MCF 10A (cell line): ENCODE results near the gene AP4S1. TPM values are rescaled to one million over a fixed set of nuclear protein-coding genes. Genes with fewer than 3 reads are reported as not detected.

Experiments
- BruUV-seq: library from RNA; stranded (reverse); fragments of 400-500 nt; replicated peaks from 2 replicates; lab custom pipeline; 2021; lab: Mats Ljungman, UMichigan
- CTCF ChIA-PET: fragments of 300-600 bp; sonication (Branson Sonifier 250); formaldehyde crosslinking; extraction: SDS; loops from one replicate; lab custom pipeline; 2021; ENCODE audit warnings: antibody characterized with exemption, inconsistent platforms; lab: Yijun Ruan, JAX
- POLR2A ChIA-PET: fragments of 300-600, 350-650 bp; sonication (Branson Sonifier 250); formaldehyde crosslinking; extraction: SDS; loops from one replicate; lab custom pipeline; 2020; ENCODE audit warnings: antibody characterized with exemption, inconsistent platforms; lab: Yijun Ruan, JAX
- DNase-seq: peaks from one replicate; pipeline ENCODE4 v3.0.0-alpha.2; 2018; ENCODE audit not compliant: unreplicated experiment
- H3K27ac Mint-ChIP-seq: one replicate; pipeline ENCODE4 v1.8.0; 2022; ENCODE audit warnings: mild to moderate bottlenecking, low read depth, mixed read lengths; ENCODE audit not compliant: unreplicated experiment
- H3K27me3 Mint-ChIP-seq: one replicate; pipeline ENCODE4 v1.8.0; 2022; ENCODE audit warnings: mixed read lengths; ENCODE audit not compliant: insufficient read depth, unreplicated experiment
- H3K36me3 Mint-ChIP-seq: one replicate; pipeline ENCODE4 v1.8.0; 2022; ENCODE audit warnings: mild to moderate bottlenecking, moderate library complexity, mixed read lengths; ENCODE audit not compliant: insufficient read depth, unreplicated experiment
- H3K4me1 Mint-ChIP-seq: one replicate; pipeline ENCODE4 v1.8.0; 2022; ENCODE audit warnings: mixed read lengths; ENCODE audit not compliant: insufficient read depth, unreplicated experiment
- H3K4me3 Mint-ChIP-seq: one replicate; pipeline ENCODE4 v1.8.0; 2022; ENCODE audit warnings: mild to moderate bottlenecking, moderate library complexity, mixed read lengths; ENCODE audit not compliant: unreplicated experiment
- H3K9me3 Mint-ChIP-seq: one replicate; pipeline ENCODE4 v1.8.0; 2022; ENCODE audit warnings: mixed read lengths; ENCODE audit not compliant: unreplicated experiment
- intact Hi-C: fragments of 100-400 bp; cut with micrococcal nuclease; formaldehyde crosslinking; loops from 2 replicates; pipeline ENCODE4 v1.14.1; 2022
- total RNA-seq: library from RNA; stranded (reverse); gene quantifications from 2 replicates; pipeline ENCODE4 v1.2.3, GENCODE V29; 2022
- TF ChIP-seq, protein P1 (sequence below): fragments of 200-600 bp; IDR thresholded peaks from one replicate; pipeline ENCODE4 v1.8.0; 2022; ENCODE audit warnings: antibody characterized with exemption, mild to moderate bottlenecking; ENCODE audit not compliant: unreplicated experiment

AP4S1 gene
- total RNA-seq, 1 experiment from 2014 or later, result 13.4 TPM

DNA sequence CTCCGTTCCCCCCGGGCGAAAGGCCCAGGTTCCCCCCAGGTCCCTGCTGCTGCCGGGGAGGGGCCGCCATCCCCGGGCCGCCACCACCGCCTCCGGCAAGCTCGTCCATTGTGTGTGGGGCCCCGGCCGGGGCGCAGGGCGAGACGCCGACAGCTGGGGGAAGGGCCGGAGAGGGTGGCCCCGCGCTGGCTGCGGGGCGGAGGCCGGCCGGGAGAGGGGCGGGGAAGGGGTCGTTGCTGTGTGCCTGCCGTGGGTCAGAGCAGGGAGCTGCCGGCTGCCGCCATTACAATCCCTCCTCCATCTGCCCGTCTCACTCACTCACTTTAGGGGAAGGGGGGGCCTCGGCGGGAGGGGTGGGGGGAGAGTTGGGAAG is 614 bp downstream of the AP4S1 start, which contains the start of gene STRN3:
Gene STRN3 (minus strand): TSS at position 303 of the 373 bp plus-strand sequence. CDS start 194 bp downstream, at position 109.
- ChIA-PET POLR2A (interaction anchor here (0.7 to 9.0 kb wide), 28 partner anchors 10 to 204 kb away, joined by 3 to 128 read pairs (median 5); no protein-coding TSS in a partner anchor), CTCF (interaction anchor here (0.6 to 2.4 kb wide), 6 partner anchors 27 to 265 kb away, joined by 3 to 11 read pairs (median 4); no protein-coding TSS in a partner anchor)
- H3K4me1 Mint-ChIP-seq, result peaks cover 32% of the 10 kb centered on the region
- H3K27ac Mint-ChIP-seq, result peak within 1 kb of the TSS; percentile 98
- DNase-seq, result no peak
- intact Hi-C loops, result loop anchor here (2.0 kb wide), 1 partner anchor 45 kb away; no protein-coding TSS in a partner anchor
- TF ChIP-seq, protein P1, sequence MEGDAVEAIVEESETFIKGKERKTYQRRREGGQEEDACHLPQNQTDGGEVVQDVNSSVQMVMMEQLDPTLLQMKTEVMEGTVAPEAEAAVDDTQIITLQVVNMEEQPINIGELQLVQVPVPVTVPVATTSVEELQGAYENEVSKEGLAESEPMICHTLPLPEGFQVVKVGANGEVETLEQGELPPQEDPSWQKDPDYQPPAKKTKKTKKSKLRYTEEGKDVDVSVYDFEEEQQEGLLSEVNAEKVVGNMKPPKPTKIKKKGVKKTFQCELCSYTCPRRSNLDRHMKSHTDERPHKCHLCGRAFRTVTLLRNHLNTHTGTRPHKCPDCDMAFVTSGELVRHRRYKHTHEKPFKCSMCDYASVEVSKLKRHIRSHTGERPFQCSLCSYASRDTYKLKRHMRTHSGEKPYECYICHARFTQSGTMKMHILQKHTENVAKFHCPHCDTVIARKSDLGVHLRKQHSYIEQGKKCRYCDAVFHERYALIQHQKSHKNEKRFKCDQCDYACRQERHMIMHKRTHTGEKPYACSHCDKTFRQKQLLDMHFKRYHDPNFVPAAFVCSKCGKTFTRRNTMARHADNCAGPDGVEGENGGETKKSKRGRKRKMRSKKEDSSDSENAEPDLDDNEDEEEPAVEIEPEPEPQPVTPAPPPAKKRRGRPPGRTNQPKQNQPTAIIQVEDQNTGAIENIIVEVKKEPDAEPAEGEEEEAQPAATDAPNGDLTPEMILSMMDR, result no peak
- H3K9me3 Mint-ChIP-seq, result peaks cover 9% of the 10 kb centered on the region
- peak within 1 kb of the TSS; percentile 94 for H3K4me3 Mint-ChIP-seq
- peaks cover 18% of the 10 kb centered on the region for H3K36me3 Mint-ChIP-seq
- no peaks in the 10 kb centered on the region for H3K27me3 Mint-ChIP-seq
- no TSS peak for BruUV-seq

DNA sequence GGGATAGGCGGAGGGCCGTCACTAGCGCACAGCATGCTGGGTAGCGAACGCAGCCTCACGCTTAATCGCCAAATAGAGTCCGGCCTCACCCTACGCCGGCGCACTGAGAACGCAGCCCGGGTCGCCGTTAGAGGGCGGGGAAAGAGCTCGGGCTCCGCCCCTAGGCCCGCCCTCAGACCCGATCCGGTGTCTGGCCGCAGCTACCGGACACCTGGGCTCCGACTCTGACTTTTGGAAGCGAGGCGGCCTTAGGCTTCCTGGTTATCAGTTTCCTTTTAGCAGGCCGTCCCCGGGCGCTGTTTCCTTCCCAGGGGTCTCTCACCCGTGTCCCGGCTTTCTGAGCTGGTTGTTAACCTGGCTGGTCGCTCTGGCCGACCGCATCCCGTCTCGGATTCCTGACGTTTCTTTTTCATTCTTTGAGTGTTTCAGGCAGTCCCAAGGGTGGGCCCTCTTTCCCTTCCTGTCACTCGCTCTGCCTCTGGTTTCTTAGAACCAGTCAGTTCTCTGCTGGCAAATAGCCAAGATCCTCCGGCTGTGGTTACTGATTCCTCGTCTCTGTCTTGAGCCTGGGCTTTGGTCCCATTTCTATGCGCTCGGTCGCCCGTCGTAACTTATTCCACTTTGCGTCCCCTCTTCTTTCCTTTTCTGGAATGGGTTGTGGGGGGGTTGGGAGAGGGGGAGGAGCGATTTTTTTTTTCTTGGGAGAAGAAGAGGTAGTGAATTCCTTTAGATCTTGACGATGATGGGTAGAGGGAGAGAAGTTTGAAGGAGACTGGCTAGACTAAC is 1.2 kb downstream of the AP4S1 start:
- TF ChIP-seq, protein P1, result no peak
- no peaks in the 10 kb centered on the region for H3K27me3 Mint-ChIP-seq
- peak overlapping the region; percentile 94 for H3K4me3 Mint-ChIP-seq
- H3K4me1 Mint-ChIP-seq, result peaks cover 32% of the 10 kb centered on the region
- ChIA-PET POLR2A (interaction anchor here (0.7 to 9.0 kb wide), 28 partner anchors 9 to 203 kb away, joined by 3 to 128 read pairs (median 5); no protein-coding TSS in a partner anchor), CTCF (interaction anchor here (0.6 to 2.4 kb wide), 5 partner anchors 46 to 264 kb away, joined by 3 to 11 read pairs (median 4); no protein-coding TSS in a partner anchor)
- peaks cover 19% of the 10 kb centered on the region for H3K36me3 Mint-ChIP-seq
- peak overlapping the region; percentile 98 for H3K27ac Mint-ChIP-seq
- intact Hi-C loops, result loop anchor here (1.0 to 2.0 kb wide), 2 partner anchors 46 to 56 kb away; no protein-coding TSS in a partner anchor
- peak; percentile 96 for DNase-seq
- BruUV-seq, result no TSS peak
- peaks cover 3% of the 10 kb centered on the region for H3K9me3 Mint-ChIP-seq

DNA sequence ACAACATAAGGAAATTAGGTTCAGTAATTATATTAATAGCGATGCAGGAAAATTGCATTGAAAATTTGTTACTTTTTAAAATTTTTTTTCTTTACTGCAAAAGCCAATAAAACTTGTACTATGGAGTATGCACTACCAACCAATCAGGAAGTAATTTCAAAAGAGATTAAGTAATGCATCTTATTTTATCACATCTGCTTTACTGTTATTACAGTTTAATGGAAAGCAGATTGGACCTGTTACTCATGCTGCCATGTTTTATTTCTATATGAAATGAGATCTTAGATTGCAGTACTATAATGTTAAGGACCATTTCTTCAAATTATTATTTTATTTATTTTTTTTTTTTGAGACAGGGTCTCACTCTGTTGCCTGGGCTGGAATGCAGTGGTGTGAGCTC is 2.4 kb downstream of the AP4S1 start:
- no peaks in the 10 kb centered on the region for H3K9me3 Mint-ChIP-seq

More for the DNA sequence above, 2.4 kb downstream of the AP4S1 start:
- DNase-seq, result no peak
- intact Hi-C loops, result loop anchor here (1.0 to 2.0 kb wide), 2 partner anchors 47 to 54 kb away; no protein-coding TSS in a partner anchor
- TF ChIP-seq, protein P1, result no peak
- ChIA-PET CTCF (interaction anchor here (0.9 to 2.6 kb wide), 4 partner anchors 9 to 346 kb away, joined by 3 to 9 read pairs (median 4); no protein-coding TSS in a partner anchor), POLR2A (interaction anchor here (0.7 to 9.0 kb wide), 8 partner anchors 11 to 63 kb away, joined by 3 to 128 read pairs (median 4); no protein-coding TSS in a partner anchor)
- no peaks in the 10 kb centered on the region for H3K27me3 Mint-ChIP-seq
- peaks cover 32% of the 10 kb centered on the region for H3K4me1 Mint-ChIP-seq
- peak overlapping the region; percentile 94 for H3K4me3 Mint-ChIP-seq
- BruUV-seq, result no TSS peak
- peaks cover 19% of the 10 kb centered on the region for H3K36me3 Mint-ChIP-seq
- H3K27ac Mint-ChIP-seq, result peak overlapping the region; percentile 98
